Posterior cingulate gyrus (tissue), 11 donors: ENCODE results near the gene SMPD4.
"Not testable (repeated sequence)": the region's sequence is repeated elsewhere in the genome, so short reads cannot be mapped to it uniquely, and the experiment has no call there.

Experiments
- DNase-seq, 10 donors: peaks; one replicate each; pipeline versions ENCODE4 v3.0.0 to v3.0.0-alpha.2; 2020 to 2021; ENCODE audit warnings: mixed read lengths in 3 of 10
- intact Hi-C: fragments of 100-400 bp; cut with DNase I; formaldehyde crosslinking; loops from one replicate; pipeline ENCODE4 v1.15.1; 2023

Gene SMPD4

GRCh38 chr2:130187859-130188792 is 6.7 kb upstream of the SMPD4 start:
- peak in 1 of 10 donors; percentile 59 for DNase-seq
- intact Hi-C loops = loop anchor here (10.0 kb wide), 1 partner anchor 1297 kb away; no protein-coding TSS in a partner anchor

- peak in 1 of 10 donors; percentile 24 for DNase-seq
- intact Hi-C loops = loop anchor here (10.0 kb wide), 1 partner anchor 1298 kb away; no protein-coding TSS in a partner anchor
These were observed 5.9 kb upstream of the SMPD4 start for GRCh38 chr2:130187268-130187667.

DNA sequence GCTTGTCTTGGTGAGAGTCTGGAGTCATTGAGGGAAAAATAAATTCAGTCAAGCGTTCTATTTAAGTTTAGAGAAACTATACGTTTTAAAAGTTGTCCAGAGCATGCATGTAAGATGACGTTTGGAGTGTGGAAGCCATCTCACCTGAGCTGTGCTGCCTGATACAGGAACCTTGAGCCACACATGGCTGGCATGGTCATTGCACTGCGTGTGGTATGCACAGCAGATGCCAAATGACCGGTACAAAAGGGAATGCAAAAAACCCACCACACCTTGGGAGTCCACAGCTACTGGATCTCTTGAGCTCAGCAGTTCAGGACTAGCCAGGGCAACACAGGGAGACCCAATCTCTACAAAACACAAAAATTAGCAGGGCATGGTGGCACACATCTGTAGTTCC is 5.0 kb upstream of the SMPD4 start:
- intact Hi-C loops = loop anchor here (10.0 kb wide), 1 partner anchor 1298 kb away; no protein-coding TSS in a partner anchor
- no peak for DNase-seq

DNA sequence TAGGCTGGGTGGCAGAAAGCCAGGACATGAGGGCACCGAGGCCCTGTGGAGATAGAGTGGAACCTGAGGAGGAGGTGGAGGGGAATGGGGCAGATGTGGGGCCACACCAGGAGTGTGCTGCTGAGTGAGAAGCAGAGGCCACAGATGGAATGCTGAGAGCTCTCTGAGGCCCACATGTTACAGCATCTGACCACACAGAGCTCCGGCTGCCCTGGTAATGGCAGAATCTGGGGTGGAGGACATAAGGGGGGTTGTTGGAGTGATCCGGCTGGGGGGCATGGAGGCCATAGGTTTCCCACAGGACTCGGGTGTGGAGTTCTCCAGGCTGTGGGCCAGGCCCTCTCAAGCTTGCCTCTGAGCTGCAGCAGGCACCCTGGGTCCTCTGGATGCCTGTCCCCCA is 4.5 kb upstream of the SMPD4 start:
- intact Hi-C loops = loop anchor here (10.0 kb wide), 1 partner anchor 1299 kb away; no protein-coding TSS in a partner anchor
- DNase-seq = peak in 1 of 10 donors; percentile 59

DNA sequence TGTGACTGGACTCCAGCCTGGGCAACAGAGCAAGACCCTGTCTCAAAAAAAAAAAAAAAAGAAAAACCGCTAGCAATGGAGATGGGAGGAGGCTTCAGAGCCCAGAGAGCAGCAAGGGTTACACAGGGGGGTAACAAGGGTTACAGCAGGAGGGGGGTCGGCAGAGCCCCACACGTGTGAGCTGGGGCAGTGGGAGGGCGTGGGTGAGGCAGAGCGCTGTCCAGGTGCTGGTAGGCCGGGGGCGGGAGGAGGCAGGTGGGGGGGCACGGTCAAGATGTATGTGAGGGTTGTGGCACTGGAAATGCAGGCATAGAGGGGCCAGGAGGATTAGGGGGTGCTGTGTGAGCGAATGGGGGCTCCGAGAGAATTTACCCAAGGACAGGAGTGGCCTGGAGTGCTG is 4.0 kb upstream of the SMPD4 start:
- intact Hi-C loops = loop anchor here (10.0 kb wide), 1 partner anchor 1299 kb away; no protein-coding TSS in a partner anchor
- no peak for DNase-seq

DNA sequence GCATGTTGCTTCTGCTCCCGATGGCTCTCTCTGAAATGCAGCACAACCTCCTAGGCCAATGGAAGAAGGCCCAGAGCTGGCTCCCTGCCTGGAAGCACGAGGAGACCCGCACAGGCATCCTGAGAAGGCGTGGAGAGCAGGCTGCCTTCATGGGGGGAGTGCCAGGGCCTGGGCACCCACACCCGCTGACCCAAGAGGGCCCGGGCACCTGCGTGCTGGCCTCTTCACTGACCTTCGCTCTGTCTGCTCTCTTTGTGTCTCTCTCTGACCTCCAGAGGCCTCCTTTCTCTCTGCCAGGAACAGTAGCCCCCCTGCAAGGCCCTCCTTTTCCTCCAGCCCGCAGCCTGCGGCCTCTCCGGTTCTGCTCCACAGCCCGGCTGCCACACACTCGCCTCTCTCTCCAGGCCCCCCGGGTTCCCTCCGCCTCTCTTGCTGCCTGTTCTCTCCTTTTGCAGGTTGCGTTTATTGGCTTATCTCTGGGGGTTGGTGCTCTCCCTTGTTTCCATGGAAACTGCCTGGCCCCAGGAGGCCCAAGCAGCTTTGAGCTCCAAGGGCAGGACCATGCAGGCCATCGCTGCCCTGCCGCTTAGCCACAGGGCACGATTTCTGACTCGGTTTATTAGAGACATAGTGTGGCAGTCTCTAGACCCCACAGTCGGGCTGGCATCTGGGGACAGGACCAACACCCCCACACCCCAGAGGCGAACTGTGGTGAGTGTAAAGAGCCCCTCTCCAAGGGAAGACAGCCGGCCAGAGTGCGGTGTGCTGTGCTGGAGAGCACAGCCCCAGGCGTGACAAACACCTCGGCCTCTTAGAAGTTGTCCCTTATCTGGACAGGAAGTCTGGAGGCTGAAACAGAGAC is 2.3 kb upstream of the SMPD4 start:
- intact Hi-C loops = loop anchor here (5.0 to 10.0 kb wide), 2 partner anchors 159 to 1301 kb away; partner anchors contain the start of gene IMP4
- DNase-seq = peak in 9 of 10 donors; percentile 14 to 87 (median 37)

DNA sequence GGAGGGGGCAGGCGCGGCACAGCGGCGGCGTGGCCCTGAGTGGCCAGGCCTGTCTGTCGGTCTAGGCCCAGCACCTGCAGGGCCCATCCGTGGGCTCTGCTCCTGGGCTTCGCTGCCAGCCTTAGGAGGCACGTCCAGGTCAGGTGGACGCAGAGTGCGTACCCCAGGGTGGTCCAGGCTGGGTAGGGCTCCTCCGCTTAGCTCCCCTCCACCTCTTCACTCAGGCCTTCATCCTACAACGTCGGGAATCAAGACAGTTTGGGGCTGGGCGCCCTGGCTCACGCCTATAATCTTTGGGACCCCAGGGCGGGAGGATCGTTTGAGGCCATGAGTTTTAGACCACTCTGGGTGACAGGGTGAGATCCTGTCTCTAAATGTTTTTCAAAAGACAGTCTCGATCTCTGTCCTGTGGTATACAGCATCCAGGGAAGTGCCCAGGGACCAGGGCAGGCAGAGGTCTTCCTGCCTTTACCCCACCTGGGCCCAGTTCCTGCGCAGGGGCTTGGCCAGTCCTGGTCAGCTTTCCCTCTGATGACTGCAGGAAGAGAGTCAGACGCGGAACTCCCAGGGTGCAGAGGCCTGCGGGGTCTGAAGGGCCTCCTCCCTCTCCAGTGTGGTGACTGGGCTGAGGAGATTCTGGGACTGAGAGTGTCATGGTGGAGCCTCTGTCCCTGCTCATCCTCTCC is 1.6 kb upstream of the SMPD4 start:
- DNase-seq = peak in 2 of 10 donors; percentile 69 to 78
- intact Hi-C loops = loop anchor here (5.0 to 10.0 kb wide), 2 partner anchors 159 to 1302 kb away; partner anchors contain the start of gene IMP4

GRCh38 chr2:130181880-130182682 is 679 bp upstream of the SMPD4 start, which contains the start of gene MZT2B:
MZT2B (plus strand) TSS chr2:130182262; CDS start chr2:130182283, 21 bp downstream.
- intact Hi-C loops = loop anchor here (5.0 to 10.0 kb wide), 2 partner anchors 160 to 1303 kb away; partner anchors contain the start of gene IMP4
- DNase-seq = peak; percentile 76 to 98 (median 88)

DNA sequence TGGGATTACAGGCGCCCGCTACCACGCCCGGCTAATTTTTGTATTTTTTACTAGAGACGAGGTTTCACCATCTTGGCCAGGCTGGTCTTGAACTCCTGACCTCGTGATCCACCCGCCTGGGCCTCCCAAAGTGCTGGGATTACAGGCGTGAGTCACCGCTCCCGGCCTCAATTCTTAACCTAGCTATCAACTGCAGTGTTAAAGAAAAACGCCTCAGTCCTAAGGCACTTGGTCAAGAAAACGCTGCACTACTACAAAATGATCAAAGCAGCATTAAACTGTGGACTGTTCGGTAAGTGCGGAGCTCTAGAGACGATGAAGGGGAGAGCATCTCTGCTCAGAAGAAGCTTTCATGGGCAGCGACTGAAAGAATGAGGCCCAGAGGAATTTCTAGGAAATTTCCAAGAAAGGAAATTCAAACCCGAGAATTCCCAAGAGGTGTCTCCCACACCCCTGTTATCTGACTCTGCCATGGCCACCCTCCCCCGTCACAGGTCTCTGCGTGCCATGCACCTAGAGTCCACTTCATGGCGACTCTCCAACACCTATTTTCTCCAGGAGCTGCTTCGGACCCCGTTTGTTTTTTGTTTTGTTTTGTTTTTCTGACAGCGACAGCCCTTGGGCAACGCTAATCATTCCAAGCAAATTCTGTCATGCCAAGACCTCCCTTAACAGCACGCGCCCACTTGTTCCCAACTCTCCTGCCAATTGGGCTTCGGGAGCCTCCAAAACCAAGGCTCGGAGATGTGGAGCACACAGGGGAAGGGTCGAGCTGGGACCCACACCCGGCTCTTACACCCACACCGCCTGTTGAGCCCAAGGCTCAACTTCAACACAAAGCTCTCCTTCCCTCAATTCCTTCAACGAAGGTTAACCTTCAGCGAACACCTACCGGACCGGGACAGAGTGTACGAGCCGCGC is 738 bp downstream of the SMPD4 start:
- DNase-seq = peak in 2 of 10 donors; percentile 19 to 67
- intact Hi-C loops = loop anchor here (5.0 to 10.0 kb wide), 2 partner anchors 162 to 1304 kb away; partner anchors contain the start of gene IMP4

DNA sequence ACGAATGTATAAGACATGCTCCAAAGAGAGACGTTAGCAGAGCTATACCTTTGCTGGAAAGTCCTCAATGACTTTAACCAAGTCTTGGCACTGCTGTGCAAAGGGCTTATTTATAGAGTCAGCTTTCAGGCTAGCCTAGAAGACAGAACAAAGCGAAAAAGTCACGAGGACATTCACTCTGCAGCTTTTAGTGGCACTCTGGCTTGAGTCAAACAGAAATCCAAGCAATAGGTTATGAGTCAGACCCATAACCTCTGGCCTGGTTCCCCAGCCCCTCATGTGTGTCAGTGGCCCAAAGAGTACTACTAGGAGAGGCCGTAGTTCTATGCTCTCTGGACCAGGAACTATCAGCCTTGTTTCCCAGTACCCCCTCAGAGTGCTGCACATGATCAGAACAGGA is 6.5 kb downstream of the SMPD4 start:
- intact Hi-C loops, DNase-seq: not testable (repeated sequence)

GRCh38 chr2:130169896-130170295 is 11.5 kb downstream of the SMPD4 start:
- peak in 1 of 10 donors; percentile 17 for DNase-seq
- intact Hi-C loops = no loop called here

GRCh38 chr2:130169163-130169562 is 12.2 kb downstream of the SMPD4 start:
- intact Hi-C loops = not testable (repeated sequence)
- DNase-seq = peak in 1 of 10 donors; percentile 15

GRCh38 chr2:130166611-130167010 is 14.8 kb downstream of the SMPD4 start:
- DNase-seq = peak in 1 of 10 donors; percentile 11
- intact Hi-C loops = not testable (repeated sequence)

GRCh38 chr2:130165293-130166016 is 15.9 kb downstream of the SMPD4 start:
- peak in 2 of 10 donors; percentile 14 to 35 for DNase-seq

GRCh38 chr2:130162968-130163367 is 18.4 kb downstream of the SMPD4 start:
- intact Hi-C loops = no loop called here
- peak in 3 of 10 donors; percentile 40 to 81 (median 74) for DNase-seq

More at GRCh38 chr2:130165293-130166016, 15.9 kb downstream of the SMPD4 start:
- intact Hi-C loops = no loop called here

DNA sequence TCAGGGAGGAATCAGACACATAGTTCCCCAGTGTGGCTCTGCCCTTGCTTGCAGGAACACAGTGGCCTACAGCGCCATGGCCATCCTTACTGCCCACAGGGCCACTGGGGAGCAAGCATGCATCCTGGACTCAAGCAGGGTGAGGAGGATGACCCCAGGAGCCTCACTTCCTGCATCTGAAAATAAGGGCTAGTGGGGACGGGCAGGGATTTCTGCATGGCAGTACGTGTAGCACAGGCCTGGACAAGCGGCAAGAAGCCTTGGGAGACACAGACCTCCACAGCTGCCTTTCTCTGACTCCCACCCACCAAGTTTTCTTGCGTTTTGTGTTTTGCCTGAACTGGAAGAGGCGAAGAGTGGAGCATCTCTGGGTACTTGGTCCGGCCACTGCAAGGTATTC is 18.9 kb downstream of the SMPD4 start:
- DNase-seq = peak in 2 of 10 donors; percentile 32 to 73
- intact Hi-C loops = not testable (repeated sequence)
